COLO829 (cell line): Measurements from ENCODE around the gene IFNAR2.
A peak's percentile ranks its signal among the peaks of the same experiment; 100 is the strongest.
"Not testable (repeated sequence)": the region's sequence is repeated elsewhere in the genome, so short reads cannot be mapped to it uniquely, and the experiment has no call there.

Experiments used
- DNase-seq: peaks from one replicate; pipeline ENCODE4 v3.0.0; 2012; ENCODE audit warnings: low spot score

Gene IFNAR2

DNA sequence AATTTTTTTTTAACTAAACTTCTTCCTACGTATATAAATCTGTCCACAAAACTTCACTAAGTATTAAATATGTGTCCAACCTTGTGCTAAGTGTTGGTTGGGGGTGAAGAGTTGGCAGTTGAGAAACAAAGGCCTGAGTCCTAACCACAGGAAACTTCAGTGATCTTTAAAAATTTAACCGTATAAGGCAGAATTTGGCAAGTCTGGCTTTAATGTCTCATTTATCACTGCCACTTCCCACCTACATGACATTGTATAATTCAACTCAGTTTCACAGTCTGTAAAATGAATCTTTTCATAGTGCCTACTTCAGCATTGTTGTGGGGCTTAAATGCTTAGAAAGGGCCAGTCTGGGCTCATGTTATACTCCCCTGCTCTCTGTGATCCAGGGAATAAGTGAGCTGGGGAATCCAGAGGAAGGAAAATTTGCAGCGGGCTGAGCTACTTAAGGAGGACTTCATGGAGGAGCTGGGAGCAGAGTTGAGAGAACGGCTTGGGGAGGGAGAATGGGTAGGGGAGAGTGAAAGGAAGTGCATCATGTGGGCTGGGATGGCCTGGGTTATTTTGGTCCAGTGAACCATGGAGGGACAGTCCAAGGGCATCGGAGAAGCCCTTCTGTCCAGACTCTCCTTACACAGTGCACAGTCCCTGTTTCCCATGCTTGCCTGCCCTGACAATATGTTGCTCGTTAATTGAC lies 14.5 kb downstream of the IFNAR2 start:
- DNase-seq, result no peak

DNA sequence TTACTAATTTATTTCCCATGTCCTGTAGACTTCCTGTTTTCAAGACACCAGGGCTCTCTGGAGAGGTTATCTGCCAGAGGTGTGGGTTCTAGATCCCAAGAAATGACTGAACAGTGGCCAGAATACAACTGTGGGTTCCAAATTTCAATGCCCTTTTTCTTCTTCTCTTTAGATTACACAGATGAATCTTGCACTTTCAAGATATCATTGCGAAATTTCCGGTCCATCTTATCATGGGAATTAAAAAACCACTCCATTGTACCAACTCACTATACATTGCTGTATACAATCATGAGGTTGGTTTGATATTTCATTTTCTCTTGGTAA lies 15.0 kb downstream of the IFNAR2 start:
- no peak for DNase-seq

- DNase-seq, result no peak
Measured at GRCh38 chr21:33245289-33245918, 15.7 kb downstream of the IFNAR2 start.

- DNase-seq, result no peak
Measured at GRCh38 chr21:33246506-33246905, 16.8 kb downstream of the IFNAR2 start.

- no peak for DNase-seq
Measured at GRCh38 chr21:33246963-33247362, 17.2 kb downstream of the IFNAR2 start.

DNA sequence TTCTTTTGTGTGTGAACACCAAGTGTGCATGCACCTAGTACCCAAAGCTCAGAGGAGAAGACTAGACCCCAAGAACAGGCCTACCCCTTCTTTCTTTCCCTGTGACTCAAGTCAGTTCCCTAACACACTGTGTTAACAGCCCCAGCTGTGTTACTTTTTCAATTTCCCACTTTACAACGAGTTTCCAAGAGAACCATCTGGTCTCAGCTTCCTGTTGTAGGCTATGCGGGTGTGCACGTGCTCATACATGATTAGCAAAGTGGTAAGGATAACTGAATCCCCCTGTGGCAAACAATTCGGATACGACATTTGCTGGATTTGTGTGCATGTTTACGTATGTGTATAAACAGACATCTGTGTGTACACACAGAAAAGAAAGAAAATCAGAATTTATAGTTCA lies 17.9 kb downstream of the IFNAR2 start:
- no peak for DNase-seq

- DNase-seq, result no peak
Measured at GRCh38 chr21:33249331-33250002, 19.7 kb downstream of the IFNAR2 start.

DNA sequence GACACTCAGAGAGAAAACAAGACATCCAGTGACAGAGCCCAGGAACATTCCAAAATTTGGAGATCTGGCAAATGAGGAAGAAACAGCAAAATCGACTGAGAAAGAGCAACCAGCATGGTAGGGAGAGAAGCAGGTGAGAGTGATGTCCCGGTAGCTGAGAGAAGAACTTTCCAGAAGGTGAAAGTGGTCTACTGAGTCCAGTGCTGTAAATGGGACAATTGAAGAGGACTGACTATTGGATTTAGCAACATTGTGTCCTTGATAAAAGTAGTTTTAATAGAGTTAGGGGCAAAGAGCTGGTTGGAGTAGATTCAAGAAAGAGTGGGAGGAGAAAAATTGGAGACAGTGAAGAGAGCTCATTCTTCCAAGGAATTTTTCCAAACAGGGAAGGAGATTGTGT lies 21.4 kb downstream of the IFNAR2 start:
- no peak for DNase-seq

- DNase-seq, result not testable (repeated sequence)
Measured at GRCh38 chr21:33253382-33253781, 23.6 kb downstream of the IFNAR2 start.

- DNase-seq, result no peak
Measured at GRCh38 chr21:33254766-33255165, 25.0 kb downstream of the IFNAR2 start.

DNA sequence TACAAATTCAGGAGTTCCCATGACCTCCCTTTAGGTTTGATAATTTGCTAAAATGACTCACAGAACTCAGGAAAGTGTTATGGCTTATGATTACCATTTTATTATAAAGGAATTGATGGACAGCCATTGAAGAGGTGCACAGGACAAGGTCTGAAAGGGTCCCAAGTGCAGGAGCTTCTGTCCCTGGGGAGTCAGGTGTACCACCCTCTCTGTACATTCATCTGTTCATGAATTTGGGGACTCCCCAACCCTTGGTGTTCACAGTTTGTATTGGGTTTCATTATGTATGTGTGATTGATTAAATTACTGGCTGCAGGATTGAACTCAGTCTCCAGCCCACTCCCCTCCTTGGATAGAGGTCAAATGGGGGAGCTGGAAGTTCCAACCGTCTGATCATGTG lies 25.7 kb downstream of the IFNAR2 start:
- no peak for DNase-seq

GRCh38 chr21:33256019-33256418 lies 26.3 kb downstream of the IFNAR2 start:
- no peak for DNase-seq

DNA sequence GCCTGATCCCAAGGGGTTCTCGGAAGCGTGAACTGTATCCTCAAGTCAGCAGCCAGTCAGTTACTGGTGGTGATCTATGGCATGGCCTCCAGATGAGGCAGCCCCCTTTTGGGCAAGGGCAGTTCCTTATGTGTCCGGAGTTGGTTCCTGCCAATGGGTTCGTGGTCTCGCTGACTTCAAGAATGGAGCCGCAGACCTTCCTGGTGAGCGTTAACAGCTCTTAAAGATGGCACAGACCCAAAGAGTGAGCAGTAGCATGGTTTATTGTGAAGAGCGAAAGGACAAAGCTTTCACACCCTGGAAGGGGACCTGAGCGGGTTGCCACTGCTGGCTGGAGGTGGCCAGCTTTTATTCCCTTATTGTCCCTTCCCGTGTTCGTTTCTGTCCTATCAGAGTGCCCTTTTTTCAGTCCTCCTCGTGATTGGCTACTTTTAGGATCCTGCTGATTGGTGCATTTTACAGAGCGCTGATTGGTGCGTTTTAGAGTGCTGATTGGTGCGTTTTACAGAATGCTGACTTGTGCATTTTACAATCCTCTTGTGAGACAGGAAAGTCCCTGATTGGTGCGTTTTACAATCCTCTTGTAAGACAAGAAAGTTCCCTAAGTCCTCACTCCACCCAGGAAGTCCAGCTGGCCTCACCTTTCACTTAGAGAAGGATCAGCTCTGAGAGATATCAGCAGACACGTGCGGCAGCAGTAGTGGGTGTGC lies 27.5 kb downstream of the IFNAR2 start:
- no peak for DNase-seq

- DNase-seq, result no peak
Measured at GRCh38 chr21:33258475-33258874, 28.7 kb downstream of the IFNAR2 start.

- DNase-seq, result no peak
Measured at GRCh38 chr21:33259428-33259827, 29.7 kb downstream of the IFNAR2 start.

GRCh38 chr21:33259995-33260394 lies 30.3 kb downstream of the IFNAR2 start:
- DNase-seq, result no peak

- DNase-seq, result no peak
Measured at GRCh38 chr21:33261635-33262034, 31.9 kb downstream of the IFNAR2 start.

DNA sequence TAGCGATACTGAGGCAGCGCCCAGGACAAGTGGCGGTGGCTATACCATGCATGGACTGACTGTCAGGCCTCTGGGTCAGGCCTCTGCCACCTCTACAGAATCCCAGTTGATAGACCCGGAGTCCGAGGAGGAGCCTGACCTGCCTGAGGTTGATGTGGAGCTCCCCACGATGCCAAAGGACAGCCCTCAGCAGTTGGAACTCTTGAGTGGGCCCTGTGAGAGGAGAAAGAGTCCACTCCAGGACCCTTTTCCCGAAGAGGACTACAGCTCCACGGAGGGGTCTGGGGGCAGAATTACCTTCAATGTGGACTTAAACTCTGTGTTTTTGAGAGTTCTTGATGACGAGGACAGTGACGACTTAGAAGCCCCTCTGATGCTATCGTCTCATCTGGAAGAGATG lies 33.2 kb downstream of the IFNAR2 start:
- DNase-seq, result no peak

- no peak for DNase-seq
Measured at GRCh38 chr21:33264561-33264960, 34.8 kb downstream of the IFNAR2 start.

DNA sequence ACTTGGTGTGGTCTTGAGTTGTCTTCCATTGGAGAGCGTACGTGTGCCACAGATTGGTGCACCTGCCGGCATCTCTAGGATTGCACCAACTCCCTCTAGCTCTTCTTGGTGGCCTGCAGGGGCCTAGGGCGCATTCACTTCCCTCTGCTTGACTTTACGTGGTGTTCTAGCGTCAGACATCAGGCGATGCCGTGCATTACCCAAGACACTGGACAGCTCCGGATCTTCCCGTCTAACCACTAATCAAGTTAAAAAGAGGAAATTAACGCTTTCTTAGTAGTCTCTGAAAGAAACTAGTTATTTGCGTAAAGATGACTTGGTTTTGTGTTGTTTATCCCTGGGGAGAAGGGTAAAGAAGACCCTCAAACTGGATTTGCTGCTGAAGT lies 35.9 kb downstream of the IFNAR2 start:
- DNase-seq, result no peak

DNA sequence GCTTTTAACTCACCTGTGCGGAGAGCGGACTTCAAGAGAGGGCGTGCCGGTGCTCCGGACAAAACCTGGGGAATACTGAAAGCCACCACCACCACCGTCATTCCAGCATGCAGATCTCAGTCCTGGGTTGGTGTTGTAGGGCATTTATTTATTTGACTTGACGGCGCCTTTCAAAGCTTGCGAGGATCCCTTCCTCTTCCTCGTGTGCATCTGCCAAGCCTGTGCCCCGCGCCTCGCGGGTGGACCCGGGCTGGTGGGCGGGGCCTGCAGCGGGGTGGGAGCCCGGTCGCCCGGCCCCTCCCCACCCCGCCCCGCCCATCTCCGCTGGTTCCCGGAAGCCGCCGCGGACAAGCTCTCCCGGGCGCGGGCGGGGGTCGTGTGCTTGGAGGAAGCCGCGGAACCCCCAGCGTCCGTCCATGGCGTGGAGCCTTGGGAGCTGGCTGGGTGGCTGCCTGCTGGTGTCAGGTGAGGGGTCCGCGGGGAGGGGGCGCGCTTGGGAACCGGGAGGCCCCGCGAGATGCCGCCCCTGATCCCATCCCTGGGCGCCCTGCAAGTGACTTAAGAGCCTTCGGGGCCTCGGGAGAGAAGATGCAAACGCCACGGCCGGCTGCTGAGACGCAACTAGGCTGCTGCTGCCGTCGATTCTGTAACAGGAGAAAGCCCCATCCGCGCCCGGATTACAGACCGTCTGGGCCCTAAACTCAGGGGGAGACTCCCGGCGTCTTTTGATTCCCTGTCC lies 36.5 kb downstream of the IFNAR2 start, which contains the start of gene IL10RB:
Gene IL10RB (plus strand): TSS at position 318 of the 739 bp plus-strand sequence. CDS start 99 bp downstream, at position 417.
- DNase-seq, result peak; percentile 66

DNA sequence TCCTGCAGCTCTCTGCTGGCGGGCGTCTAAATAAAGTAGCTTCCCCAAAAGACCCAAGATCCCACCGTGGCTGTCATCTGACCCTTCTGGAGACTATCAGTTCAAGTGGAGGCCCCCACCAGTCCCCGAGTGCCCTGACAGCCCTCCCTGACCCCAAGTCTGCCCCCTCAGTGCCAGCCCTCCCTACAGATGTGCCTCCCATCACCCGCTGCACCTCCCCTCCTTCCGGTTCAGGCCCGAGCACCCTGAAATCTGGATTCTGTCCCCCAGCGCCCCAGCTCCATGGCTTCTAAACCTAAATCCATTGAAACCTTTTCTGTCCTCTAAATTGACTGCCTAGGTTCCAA lies 37.0 kb downstream of the IFNAR2 start:
- DNase-seq, result no peak
